Natural killer cell (primary cell): ENCODE measurements around the gene RNF214. TPM values are rescaled to one million over a fixed set of nuclear protein-coding genes. Genes with fewer than 3 reads are reported as not detected.
A peak's percentile ranks its signal among the peaks of the same experiment; 100 is the strongest.

Source experiments
- ATAC-seq, 3 donors: fragments of 150-1000 bp in 2 of 3; fragments of 200-7000 bp in 1 of 3; cut with Tn5 transposase; 1 replicate in 1 of 3; 2 replicates in 2 of 3; pipeline ENCODE4 v1.10.0; 2021; ENCODE audit warnings: mild to moderate bottlenecking in 2 of 3, moderate library complexity in 2 of 3
- DNase-seq, 2 donors: peaks; one replicate each; pipeline versions ENCODE4 v3.0.0 to v3.0.0-alpha.2; 2013 to 2021; ENCODE audit warnings: mixed read lengths in 1 of 2
- H3K27ac ChIP-seq: one replicate; pipeline ENCODE4 v1.5.1; 2013; ENCODE audit warnings: mild to moderate bottlenecking, low read length
- H3K27me3 ChIP-seq: one replicate; pipeline ENCODE4 v1.6.1; 2013; ENCODE audit warnings: low read length; ENCODE audit not compliant: control insufficient read depth, insufficient read depth
- H3K36me3 ChIP-seq: one replicate; pipeline ENCODE4 v1.6.1; 2013; ENCODE audit warnings: low read length; ENCODE audit not compliant: control insufficient read depth, insufficient read depth
- H3K4me1 ChIP-seq: one replicate; pipeline ENCODE4 v1.6.1; 2013; ENCODE audit warnings: low read length; ENCODE audit not compliant: control insufficient read depth, insufficient read depth
- H3K4me3 ChIP-seq: one replicate; pipeline ENCODE4 v1.5.1; 2013; ENCODE audit warnings: low read length
- H3K9me3 ChIP-seq: one replicate; pipeline ENCODE4 v1.6.1; 2013; ENCODE audit warnings: low read length; ENCODE audit not compliant: control insufficient read depth, insufficient read depth
- H3K27ac Mint-ChIP-seq, 2 donors: one replicate each; pipeline ENCODE4 v1.8.0; 2022; ENCODE audit warnings: mild to moderate bottlenecking in 2 of 2, mixed read lengths in 2 of 2, moderate library complexity in 1 of 2
- H3K27me3 Mint-ChIP-seq, 2 donors: one replicate each; pipeline ENCODE4 v1.8.0; 2022; ENCODE audit warnings: low read depth in 2 of 2, mixed read lengths in 2 of 2
- H3K36me3 Mint-ChIP-seq: one replicate; pipeline ENCODE4 v1.8.0; 2022; ENCODE audit warnings: mixed read lengths
- H3K4me1 Mint-ChIP-seq, 2 donors: one replicate each; pipeline ENCODE4 v1.8.0; 2022; ENCODE audit warnings: mixed read lengths in 2 of 2
- H3K4me3 Mint-ChIP-seq: one replicate; pipeline ENCODE4 v1.8.0; 2022; ENCODE audit warnings: mild to moderate bottlenecking, moderate library complexity, mixed read lengths
- H3K9me3 Mint-ChIP-seq, 2 donors: one replicate each; pipeline ENCODE4 v1.8.0; 2022; ENCODE audit warnings: mixed read lengths in 2 of 2
- CTCF ChIP-seq: fragments of 200-600 bp; IDR thresholded peaks from one replicate; pipeline ENCODE4 v1.8.0; 2022; ENCODE audit warnings: antibody characterized with exemption
- WGBS: methylation state at CpG from one replicate; pipeline ENCODE4 v1.1.7; 2013; ENCODE audit warnings: missing lambda C conversion rate; ENCODE audit not compliant: insufficient coverage; 5-methylcytosine and 5-hydroxymethylcytosine counted together
- intact Hi-C: fragments of 100-400 bp; cut with micrococcal nuclease; formaldehyde crosslinking; loops from one replicate; pipeline ENCODE4 v1.14.2; 2022
- total RNA-seq, 4 donors: library from RNA; stranded (reverse); fragments of 120-200 nt in 1 of 4; gene quantifications; one replicate each; pipeline versions ENCODE4 v1.2.3 to v1.2.4, GENCODE V29; 2013 to 2022

Gene RNF214
- total RNA-seq, 3 donors from 2014 or later (not counting 1 experiment from before 2014, with no cell fraction given), result 13.7 to 20.7 (median 17.3) TPM

- ATAC-seq, result no peak
- WGBS, result 85% methylated on average over 1 of the region's 2 CpGs
- Histone ChIP-seq H3K9me3 (no peaks in the 10 kb centered on the region), H3K4me1 (no peaks in the 10 kb centered on the region), H3K4me3 (no peak overlapping the region), H3K27ac (no peak overlapping the region), H3K36me3 (peaks cover 21% of the 10 kb centered on the region), H3K27me3 (no peaks in the 10 kb centered on the region)
- intact Hi-C loops, result no loop called here
- Mint-ChIP-seq H3K27me3 (no peaks in the 10 kb centered on the region), H3K4me1 (no peaks in the 10 kb centered on the region), H3K27ac (no peak overlapping the region), H3K4me3 (no peak overlapping the region), H3K9me3 (no peaks in the 10 kb centered on the region), H3K36me3 (peaks cover 28% of the 10 kb centered on the region)
- DNase-seq, result no peak
- TF ChIP-seq CTCF, result no peak
Measured at GRCh38 chr11:117278347-117278746, 45.9 kb downstream of the RNF214 start.

- Mint-ChIP-seq H3K27me3 (no peaks in the 10 kb centered on the region), H3K36me3 (peaks cover 21% of the 10 kb centered on the region), H3K27ac (no peak overlapping the region), H3K4me3 (no peak overlapping the region), H3K4me1 (no peaks in the 10 kb centered on the region), H3K9me3 (no peaks in the 10 kb centered on the region)
- 89% methylated on average over 2 of the region's 4 CpGs for WGBS
- peaks cover 32% of the 10 kb centered on the region for H3K36me3 ChIP-seq
- no peak for TF ChIP-seq CTCF
- H3K27me3 ChIP-seq, result no peaks in the 10 kb centered on the region
- intact Hi-C loops, result no loop called here
- no peaks in the 10 kb centered on the region for H3K9me3 ChIP-seq
- H3K4me1 ChIP-seq, result no peaks in the 10 kb centered on the region
- ATAC-seq (no peak), DNase-seq (peak in 1 of 2 donors; percentile 33)
- H3K27ac ChIP-seq, result no peak overlapping the region
- H3K4me3 ChIP-seq, result no peak overlapping the region
Measured at GRCh38 chr11:117279711-117280376, 47.4 kb downstream of the RNF214 start.

- no peaks in the 10 kb centered on the region for H3K27me3 Mint-ChIP-seq
- no peaks in the 10 kb centered on the region for H3K4me1 Mint-ChIP-seq
- 98% methylated on average over 6 of the region's 6 CpGs for whole genome bisulfite sequencing
- no peak overlapping the region for H3K27ac Mint-ChIP-seq
- H3K36me3 Mint-ChIP-seq, result peaks cover 21% of the 10 kb centered on the region
- no peak overlapping the region for H3K4me3 Mint-ChIP-seq
- H3K4me1 ChIP-seq, result no peaks in the 10 kb centered on the region
- ATAC-seq (no peak), DNase-seq (no peak)
- intact Hi-C loops, result no loop called here
- no peaks in the 10 kb centered on the region for H3K27me3 ChIP-seq
- no peak for TF ChIP-seq CTCF
- no peaks in the 10 kb centered on the region for H3K9me3 ChIP-seq
- H3K27ac ChIP-seq, result no peak overlapping the region
- no peaks in the 10 kb centered on the region for H3K9me3 Mint-ChIP-seq
- H3K4me3 ChIP-seq, result no peak overlapping the region
- H3K36me3 ChIP-seq, result peaks cover 43% of the 10 kb centered on the region
Measured at GRCh38 chr11:117281159-117281558, 48.7 kb downstream of the RNF214 start.

- H3K9me3 Mint-ChIP-seq, result no peaks in the 10 kb centered on the region
- H3K27ac Mint-ChIP-seq, result no peak overlapping the region
- no peak overlapping the region for H3K4me3 Mint-ChIP-seq
- Histone ChIP-seq H3K27me3 (no peaks in the 10 kb centered on the region), H3K4me3 (no peak overlapping the region), H3K27ac (no peak overlapping the region), H3K9me3 (no peaks in the 10 kb centered on the region), H3K4me1 (no peaks in the 10 kb centered on the region), H3K36me3 (peaks cover 43% of the 10 kb centered on the region)
- DNase-seq (no peak), ATAC-seq (no peak)
- peaks cover 21% of the 10 kb centered on the region for H3K36me3 Mint-ChIP-seq
- intact Hi-C loops, result no loop called here
- TF ChIP-seq CTCF, result no peak
- 96% methylated on average over 7 of the region's 7 CpGs for WGBS
- H3K27me3 Mint-ChIP-seq, result no peaks in the 10 kb centered on the region
- no peaks in the 10 kb centered on the region for H3K4me1 Mint-ChIP-seq
Measured at GRCh38 chr11:117281869-117282268, 49.4 kb downstream of the RNF214 start.
